ENCODE results near the gene AKT1.

AKT1 gene

DNA sequence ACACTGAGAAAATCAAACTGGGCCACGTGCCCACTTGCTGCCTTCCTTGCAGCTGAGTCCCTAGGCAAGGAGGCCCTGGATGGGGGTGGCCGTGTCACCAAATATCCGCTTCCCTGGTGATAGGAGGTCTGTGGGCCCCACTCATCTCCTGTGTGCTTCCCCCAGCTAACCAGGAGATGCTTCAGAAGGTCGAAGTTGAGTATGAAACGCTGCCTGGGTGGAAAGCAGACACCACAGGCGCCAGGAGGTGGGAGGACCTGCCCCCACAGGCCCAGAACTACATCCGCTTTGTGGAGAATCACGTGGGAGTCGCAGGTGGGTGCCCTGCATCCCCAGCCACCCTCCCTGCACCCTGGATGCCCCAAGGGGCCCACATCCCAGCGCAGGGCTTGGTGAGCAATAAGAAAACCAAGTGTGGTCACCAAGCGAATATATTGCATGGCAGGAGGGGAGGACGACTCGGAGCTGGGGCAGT is 49.4 kb downstream of the AKT1 start:
- no peak overlapping the region for H3K9ac ChIP-seq (ENCODE audit: low read length)
- no peaks in the 10 kb centered on the region for H3K36me3 ChIP-seq (replicated peaks; ENCODE audit: insufficient read depth, low read length)
- H3K4me1 ChIP-seq (ENCODE audit: low read length) = no peaks in the 10 kb centered on the region
- no peak for DNase-seq
- no peaks in the 10 kb centered on the region for H4K20me1 ChIP-seq (ENCODE audit: insufficient read depth, low read length)
- no peak overlapping the region for H3K27ac ChIP-seq (ENCODE audit: low read length)
- TF ChIP-seq EZH2 (optimal IDR thresholded peaks at IDR 0.05; ENCODE audit: low read depth, low read length) (no peak), EZH2phosphoT487 (IDR thresholded peaks at IDR 0.05; ENCODE audit: low read length) (no peak), CTCF (IDR thresholded peaks at IDR 0.05; ENCODE audit: low read length) (no peak)
- no peaks in the 10 kb centered on the region for H3F3A ChIP-seq (ENCODE audit: insufficient read depth, low read length)
- no peak overlapping the region for H2AFZ ChIP-seq (ENCODE audit: low read length)
- H3K4me2 ChIP-seq (ENCODE audit: low read depth, low read length) = no peak overlapping the region
- no peaks in the 10 kb centered on the region for H3K9me3 ChIP-seq (replicated peaks; ENCODE audit: insufficient read depth, low read length)
- no peak overlapping the region for H3K4me3 ChIP-seq (ENCODE audit: low read length)
- no peaks in the 10 kb centered on the region for H3K79me2 ChIP-seq (ENCODE audit: low read length)
- H3K9me2 ChIP-seq (replicated peaks; ENCODE audit: insufficient read depth, low read length) = no peaks in the 10 kb centered on the region
- peaks cover 26% of the 10 kb centered on the region for H3K27me3 ChIP-seq (replicated peaks; ENCODE audit: insufficient read depth, low read length)

DNA sequence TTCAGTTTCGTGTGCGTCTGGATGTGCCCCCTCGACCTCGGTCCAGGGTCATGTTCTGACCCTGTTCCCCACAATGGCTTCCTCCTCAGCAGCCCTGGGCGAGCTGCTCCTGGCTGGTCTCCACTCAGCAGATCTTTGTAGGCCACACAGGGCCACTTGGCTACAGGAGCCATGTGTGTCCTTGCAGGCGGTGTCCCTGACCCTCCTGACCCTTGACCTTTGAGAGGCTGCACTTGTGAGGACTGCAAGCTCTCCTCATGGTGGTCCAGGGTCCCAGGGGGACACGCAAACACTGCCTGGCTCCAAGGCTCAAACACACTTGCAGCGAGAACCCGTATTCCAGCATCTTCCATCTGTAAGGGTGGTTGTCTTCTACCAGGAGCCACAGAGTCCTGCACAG is 50.1 kb downstream of the AKT1 start:
- no peak overlapping the region for H3K27ac ChIP-seq (ENCODE audit: low read length)

DNA sequence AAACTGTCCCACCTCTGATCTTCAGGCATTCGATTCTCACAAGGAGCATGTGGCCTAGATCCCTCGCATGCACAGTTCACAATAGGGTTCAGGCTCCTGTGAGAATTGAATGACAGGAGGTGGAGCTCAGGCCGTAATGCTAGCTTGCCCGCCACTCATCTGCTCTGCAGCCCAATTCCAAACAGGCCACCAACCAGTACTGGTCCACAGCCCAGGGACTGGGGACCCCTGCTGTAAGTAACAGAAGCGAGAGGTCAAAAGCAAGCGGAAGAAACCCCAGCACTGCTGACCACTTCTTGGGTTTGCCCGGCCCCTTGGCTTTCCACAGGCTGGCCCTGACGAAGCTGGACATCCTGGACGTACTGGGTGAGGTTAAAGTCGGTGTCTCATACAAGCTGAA is 51.1 kb downstream of the AKT1 start:
- Histone ChIP-seq H3K9me2 (replicated peaks; ENCODE audit: insufficient read depth, low read length) (no peaks in the 10 kb centered on the region), H2AFZ (ENCODE audit: low read length) (no peak overlapping the region), H3F3A (ENCODE audit: insufficient read depth, low read length) (no peaks in the 10 kb centered on the region), H3K4me3 (ENCODE audit: low read length) (no peak overlapping the region), H3K4me2 (ENCODE audit: low read depth, low read length) (no peak overlapping the region), H3K4me1 (ENCODE audit: low read length) (no peaks in the 10 kb centered on the region), H3K79me2 (ENCODE audit: low read length) (no peaks in the 10 kb centered on the region), H3K9me3 (replicated peaks; ENCODE audit: insufficient read depth, low read length) (no peaks in the 10 kb centered on the region), H3K27me3 (replicated peaks; ENCODE audit: insufficient read depth, low read length) (peaks cover 41% of the 10 kb centered on the region), H3K36me3 (replicated peaks; ENCODE audit: insufficient read depth, low read length) (no peaks in the 10 kb centered on the region), H4K20me1 (ENCODE audit: insufficient read depth, low read length) (no peaks in the 10 kb centered on the region), H3K9ac (ENCODE audit: low read length) (no peak overlapping the region), H3K27ac (ENCODE audit: low read length) (no peak overlapping the region)
- TF ChIP-seq EZH2 (optimal IDR thresholded peaks at IDR 0.05; ENCODE audit: low read depth, low read length) (no peak), EZH2phosphoT487 (IDR thresholded peaks at IDR 0.05; ENCODE audit: low read length) (no peak), CTCF (IDR thresholded peaks at IDR 0.05; ENCODE audit: low read length) (no peak)
- no peak for DNase-seq

More for the DNA sequence above, 50.1 kb downstream of the AKT1 start:
- TF ChIP-seq EZH2phosphoT487 (IDR thresholded peaks at IDR 0.05; ENCODE audit: low read length) (no peak), CTCF (IDR thresholded peaks at IDR 0.05; ENCODE audit: low read length) (no peak), EZH2 (optimal IDR thresholded peaks at IDR 0.05; ENCODE audit: low read depth, low read length) (no peak)
- H3K27me3 ChIP-seq (replicated peaks; ENCODE audit: insufficient read depth, low read length) = peaks cover 33% of the 10 kb centered on the region
- no peak overlapping the region for H3K4me2 ChIP-seq (ENCODE audit: low read depth, low read length)
- H3K9ac ChIP-seq (ENCODE audit: low read length) = no peak overlapping the region
- H4K20me1 ChIP-seq (ENCODE audit: insufficient read depth, low read length) = no peaks in the 10 kb centered on the region
- H3F3A ChIP-seq (ENCODE audit: insufficient read depth, low read length) = no peaks in the 10 kb centered on the region
- DNase-seq = no peak
- no peaks in the 10 kb centered on the region for H3K9me3 ChIP-seq (replicated peaks; ENCODE audit: insufficient read depth, low read length)
- no peaks in the 10 kb centered on the region for H3K36me3 ChIP-seq (replicated peaks; ENCODE audit: insufficient read depth, low read length)
- no peaks in the 10 kb centered on the region for H3K9me2 ChIP-seq (replicated peaks; ENCODE audit: insufficient read depth, low read length)
- H3K4me3 ChIP-seq (ENCODE audit: low read length) = no peak overlapping the region
- H3K4me1 ChIP-seq (ENCODE audit: low read length) = no peaks in the 10 kb centered on the region
- no peaks in the 10 kb centered on the region for H3K79me2 ChIP-seq (ENCODE audit: low read length)
- no peak overlapping the region for H2AFZ ChIP-seq (ENCODE audit: low read length)
